Measurements from ENCODE around the gene NKAIN2. TPM values are rescaled to one million over a fixed set of nuclear protein-coding genes. Genes with fewer than 3 reads are reported as not detected.

NKAIN2 gene
- total RNA-seq, 1 donor from 2014 or later = not detected

DNA sequence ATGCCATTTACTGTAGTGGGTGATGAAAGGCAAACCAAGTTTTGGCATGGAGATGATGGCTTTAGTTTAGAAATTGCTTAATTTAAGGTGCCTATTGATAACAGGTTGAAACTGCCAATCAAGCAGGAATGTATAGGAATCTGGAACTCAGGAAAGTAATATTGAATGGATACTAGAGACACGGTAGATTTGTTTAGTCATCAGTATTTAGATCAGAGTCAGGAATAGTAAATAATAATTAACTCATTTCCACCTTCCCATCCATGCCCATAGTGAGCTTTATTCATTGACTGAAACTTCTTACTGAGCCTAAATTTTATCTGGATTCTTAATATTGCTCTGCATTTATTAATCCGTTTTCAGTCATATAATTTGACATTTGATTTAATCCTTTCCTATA, 500.3 kb downstream of the NKAIN2 start:
- H3K27me3 ChIP-seq (ENCODE audit: control insufficient read depth, insufficient read depth, low read length) = no peaks in the 10 kb centered on the region
- H3K4me3 ChIP-seq (ENCODE audit: low read depth, low read length) = no peak overlapping the region
- H3K36me3 ChIP-seq (ENCODE audit: control insufficient read depth, insufficient read depth, low read length) = no peaks in the 10 kb centered on the region
- DNase-seq (ENCODE audit: low read depth) = no peak
- TF ChIP-seq, protein P1, sequence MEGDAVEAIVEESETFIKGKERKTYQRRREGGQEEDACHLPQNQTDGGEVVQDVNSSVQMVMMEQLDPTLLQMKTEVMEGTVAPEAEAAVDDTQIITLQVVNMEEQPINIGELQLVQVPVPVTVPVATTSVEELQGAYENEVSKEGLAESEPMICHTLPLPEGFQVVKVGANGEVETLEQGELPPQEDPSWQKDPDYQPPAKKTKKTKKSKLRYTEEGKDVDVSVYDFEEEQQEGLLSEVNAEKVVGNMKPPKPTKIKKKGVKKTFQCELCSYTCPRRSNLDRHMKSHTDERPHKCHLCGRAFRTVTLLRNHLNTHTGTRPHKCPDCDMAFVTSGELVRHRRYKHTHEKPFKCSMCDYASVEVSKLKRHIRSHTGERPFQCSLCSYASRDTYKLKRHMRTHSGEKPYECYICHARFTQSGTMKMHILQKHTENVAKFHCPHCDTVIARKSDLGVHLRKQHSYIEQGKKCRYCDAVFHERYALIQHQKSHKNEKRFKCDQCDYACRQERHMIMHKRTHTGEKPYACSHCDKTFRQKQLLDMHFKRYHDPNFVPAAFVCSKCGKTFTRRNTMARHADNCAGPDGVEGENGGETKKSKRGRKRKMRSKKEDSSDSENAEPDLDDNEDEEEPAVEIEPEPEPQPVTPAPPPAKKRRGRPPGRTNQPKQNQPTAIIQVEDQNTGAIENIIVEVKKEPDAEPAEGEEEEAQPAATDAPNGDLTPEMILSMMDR (IDR thresholded peaks at IDR 0.05; ENCODE audit: insufficient read depth, low read length, poor library complexity, severe bottlenecking) = no peak

DNA sequence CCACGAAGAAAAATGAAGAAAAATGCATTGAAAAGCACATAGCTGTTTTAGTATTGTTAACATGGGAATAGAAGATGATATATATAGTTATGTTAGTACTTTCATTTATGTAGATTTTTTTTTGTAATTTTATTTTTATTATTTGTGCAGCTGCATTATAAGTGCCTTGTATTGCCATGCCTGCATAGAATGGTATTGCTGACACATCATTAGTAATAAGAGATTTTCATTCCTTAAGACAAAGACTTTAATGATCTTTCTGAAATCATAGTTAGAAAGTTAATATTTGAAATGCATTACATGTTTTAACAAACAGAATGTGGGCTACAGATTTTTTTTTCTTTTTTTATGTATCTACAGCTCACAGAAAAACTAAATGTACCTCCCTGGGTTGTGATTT, 506.5 kb downstream of the NKAIN2 start:
- no peaks in the 10 kb centered on the region for H3K36me3 ChIP-seq (ENCODE audit: control insufficient read depth, insufficient read depth, low read length)
- no peaks in the 10 kb centered on the region for H3K27me3 ChIP-seq (ENCODE audit: control insufficient read depth, insufficient read depth, low read length)
- no peak for DNase-seq (ENCODE audit: low read depth)
- TF ChIP-seq, protein P1 (IDR thresholded peaks at IDR 0.05; ENCODE audit: insufficient read depth, low read length, poor library complexity, severe bottlenecking) = no peak
- H3K4me3 ChIP-seq (ENCODE audit: low read depth, low read length) = no peak overlapping the region

DNA sequence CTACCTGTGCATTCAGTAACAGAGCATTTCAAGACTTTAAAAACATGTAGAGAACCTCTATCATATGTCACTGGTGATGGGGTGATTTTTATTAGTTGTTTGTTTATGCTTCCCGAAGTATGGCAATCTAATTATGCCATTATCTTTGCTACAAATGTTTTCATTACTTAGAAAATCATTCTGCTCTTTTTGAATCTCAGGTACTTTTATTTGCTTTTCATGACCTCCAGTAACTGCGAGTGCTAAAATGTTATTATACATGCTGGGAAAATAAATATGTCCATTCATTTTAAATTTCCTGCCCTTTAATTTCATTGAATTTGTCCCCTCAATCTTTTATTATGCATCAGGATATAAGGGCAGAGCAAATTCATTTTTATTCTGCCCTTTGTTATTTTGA, 515.7 kb downstream of the NKAIN2 start:
- no peaks in the 10 kb centered on the region for H3K36me3 ChIP-seq (ENCODE audit: control insufficient read depth, insufficient read depth, low read length)
- H3K4me3 ChIP-seq (ENCODE audit: low read depth, low read length) = no peak overlapping the region
- no peak for DNase-seq (ENCODE audit: low read depth)
- no peaks in the 10 kb centered on the region for H3K27me3 ChIP-seq (ENCODE audit: control insufficient read depth, insufficient read depth, low read length)
- TF ChIP-seq, protein P1 (IDR thresholded peaks at IDR 0.05; ENCODE audit: insufficient read depth, low read length, poor library complexity, severe bottlenecking) = no peak

DNA sequence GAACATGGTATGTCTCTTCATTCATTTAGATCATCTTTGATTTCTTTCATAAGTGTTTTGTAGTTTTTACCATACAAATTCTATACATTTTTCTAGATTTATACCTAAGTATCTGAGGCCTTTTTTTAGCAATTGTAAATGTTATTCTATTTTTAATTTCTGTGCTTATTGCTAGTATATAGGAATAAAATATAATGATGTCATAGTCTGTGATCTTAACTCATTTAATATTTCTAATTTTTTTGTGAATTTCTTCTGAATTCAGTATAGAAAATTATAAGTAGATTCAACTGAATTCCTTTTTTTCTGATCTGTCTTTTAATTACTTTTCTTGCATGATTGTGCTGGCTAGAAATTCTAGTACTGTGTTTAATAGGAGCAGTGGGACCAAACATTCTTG, 520.6 kb downstream of the NKAIN2 start:
- Histone ChIP-seq H3K27me3 (ENCODE audit: control insufficient read depth, insufficient read depth, low read length) (no peaks in the 10 kb centered on the region), H3K36me3 (ENCODE audit: control insufficient read depth, insufficient read depth, low read length) (no peaks in the 10 kb centered on the region), H3K4me3 (ENCODE audit: low read depth, low read length) (no peak overlapping the region)
- DNase-seq (ENCODE audit: low read depth) = no peak
- TF ChIP-seq, protein P1 (IDR thresholded peaks at IDR 0.05; ENCODE audit: insufficient read depth, low read length, poor library complexity, severe bottlenecking) = no peak

DNA sequence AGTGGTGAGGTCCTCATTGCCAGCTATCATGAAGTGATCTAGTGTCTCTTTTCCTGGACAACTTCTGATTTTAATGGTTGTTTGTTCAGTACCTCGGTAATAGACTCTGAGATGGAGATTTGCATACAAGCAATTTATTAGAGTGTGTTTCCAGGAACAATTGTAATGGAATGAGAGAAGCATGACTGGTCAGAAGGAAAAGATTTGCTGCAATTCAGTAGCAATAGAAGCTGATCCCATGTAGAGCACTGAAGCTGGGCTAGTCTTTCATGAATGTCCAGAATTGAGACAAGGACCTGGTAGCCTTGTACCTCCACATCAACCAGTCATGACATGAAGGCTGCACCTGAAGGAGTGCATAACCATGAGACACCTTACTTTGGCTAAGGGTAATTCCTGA, 526.5 kb downstream of the NKAIN2 start:
- Histone ChIP-seq H3K27me3 (ENCODE audit: control insufficient read depth, insufficient read depth, low read length) (no peaks in the 10 kb centered on the region), H3K36me3 (ENCODE audit: control insufficient read depth, insufficient read depth, low read length) (no peaks in the 10 kb centered on the region), H3K4me3 (ENCODE audit: low read depth, low read length) (no peak overlapping the region)
- no peak for DNase-seq (ENCODE audit: low read depth)
- TF ChIP-seq, protein P1 (IDR thresholded peaks at IDR 0.05; ENCODE audit: insufficient read depth, low read length, poor library complexity, severe bottlenecking) = no peak

DNA sequence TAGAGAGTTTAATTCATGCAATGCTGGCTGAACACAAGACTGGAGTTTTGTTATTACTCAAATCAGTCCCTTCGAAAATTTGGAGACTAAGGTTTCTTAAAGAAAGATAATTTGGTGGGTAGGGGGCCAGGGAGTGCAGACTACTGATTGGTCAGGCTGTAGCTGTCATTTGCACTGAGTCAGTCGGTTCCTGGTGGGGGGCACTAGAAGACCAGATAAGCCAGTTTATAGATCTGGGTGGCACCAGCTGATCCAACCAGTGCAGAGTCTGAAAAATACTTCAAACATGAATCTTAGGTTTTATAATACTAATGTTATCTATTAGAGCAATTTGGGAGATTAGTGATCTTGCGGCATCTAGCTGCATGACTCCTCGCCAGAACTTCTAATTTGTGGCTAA, 530.7 kb downstream of the NKAIN2 start:
- H3K27me3 ChIP-seq (ENCODE audit: control insufficient read depth, insufficient read depth, low read length) = no peaks in the 10 kb centered on the region
- TF ChIP-seq, protein P1 (IDR thresholded peaks at IDR 0.05; ENCODE audit: insufficient read depth, low read length, poor library complexity, severe bottlenecking) = no peak
- no peaks in the 10 kb centered on the region for H3K36me3 ChIP-seq (ENCODE audit: control insufficient read depth, insufficient read depth, low read length)
- no peak overlapping the region for H3K4me3 ChIP-seq (ENCODE audit: low read depth, low read length)
- no peak for DNase-seq (ENCODE audit: low read depth)

Data from kidney epithelial cell (primary cell).